Cardiac septum (tissue), 1 donor: ENCODE results near the gene FMR1NB. TPM values are rescaled to one million over a fixed set of nuclear protein-coding genes. Genes with fewer than 3 reads are reported as not detected.

Experiments used
- DNase-seq: peaks from one replicate; pipeline ENCODE4 v3.0.0-alpha.2; 2020; ENCODE audit warnings: low spot score
- intact Hi-C: fragments of 100-400 bp; cut with DNase I; formaldehyde crosslinking; loops from one replicate; pipeline ENCODE4 v1.14.0; 2022
- total RNA-seq: library from RNA; stranded (reverse); fragmentation: NEBNext Ultra II Directional; extraction: Animal tissue kit (Norgen Biotek cat#: 25700); gene quantifications from one replicate; pipeline ENCODE4 v1.2.1, GENCODE V29; 2021
- donor health status: DM: no; HTN: no; CAD: no.

FMR1NB gene
- total RNA-seq, 1 donor from 2014 or later: not detected

- intact Hi-C loops: no loop called here
Observed at GRCh38 chrX:148067285-148067684, 86.1 kb downstream of the FMR1NB start.

GRCh38 chrX:148069759-148070503 is 88.8 kb downstream of the FMR1NB start:
- intact Hi-C loops: no loop called here
- DNase-seq: no peak

More at GRCh38 chrX:148067285-148067684, 86.1 kb downstream of the FMR1NB start:
- no peak for DNase-seq

- DNase-seq: no peak
- intact Hi-C loops: no loop called here
Observed at GRCh38 chrX:148070504-148070877, 89.4 kb downstream of the FMR1NB start.

Other genes with a start within 250 kb of the FMR1NB start
- 30.9 TPM for gene FMR1, start 69.4 kb upstream of the FMR1NB start, total RNA-seq